GM23338 (cell line): ENCODE results near the gene RPS6KC1. TPM values are rescaled to one million over a fixed set of nuclear protein-coding genes. Genes with fewer than 3 reads are reported as not detected.

Experiments
- ATAC-seq: fragments of 200-7000 bp; cut with Tn5 transposase; 3 replicates; pipeline ENCODE4 v1.9.1; 2020
- DNase-seq: peaks from one replicate; pipeline ENCODE4 v3.0.0-alpha.2; 2015; ENCODE audit warnings: low spot score
- H2AFZ ChIP-seq: fragments of 200-600 bp; sonication (generic); 2 replicates; pipeline ENCODE4 v1.8.0; 2016; ENCODE audit warnings: antibody characterized with exemption, mild to moderate bottlenecking, moderate library complexity
- H3F3A ChIP-seq: fragments of 200-600 bp; sonication (generic); replicated peaks from 2 replicates; pipeline ENCODE4 v1.8.0; 2017; ENCODE audit warnings: antibody characterized with exemption, mixed run types, low read depth
- H3K27ac ChIP-seq: fragments of 200-600 bp; sonication (generic); 2 replicates; pipeline ENCODE4 v1.6.1; 2016; ENCODE audit warnings: low read depth
- H3K27me3 ChIP-seq: fragments of 200-600 bp; sonication (generic); 2 replicates; pipeline ENCODE4 v1.8.0; 2016; ENCODE audit warnings: mild to moderate bottlenecking, mixed run types, moderate library complexity; ENCODE audit not compliant: insufficient read depth
- H3K36me3 ChIP-seq: fragments of 200-600 bp; sonication (generic); 2 replicates; pipeline ENCODE4 v1.8.0; 2016; ENCODE audit warnings: mild to moderate bottlenecking; ENCODE audit not compliant: insufficient read depth
- H3K4me1 ChIP-seq: fragments of 200-600 bp; sonication (generic); 2 replicates; pipeline ENCODE4 v1.8.0; 2016; ENCODE audit warnings: mild to moderate bottlenecking, moderate library complexity; ENCODE audit not compliant: insufficient read depth
- H3K4me2 ChIP-seq: fragments of 200-600 bp; sonication (generic); 2 replicates; pipeline ENCODE4 v1.7.1; 2017; ENCODE audit warnings: mixed run types
- H3K4me3 ChIP-seq: fragments of 200-600 bp; sonication (generic); 2 replicates; pipeline ENCODE4 v1.6.1; 2016; ENCODE audit warnings: mixed run types
- H3K79me2 ChIP-seq: fragments of 200-600 bp; sonication (generic); replicated peaks from 2 replicates; pipeline ENCODE4 v1.8.0; 2017; ENCODE audit warnings: mild to moderate bottlenecking; ENCODE audit not compliant: insufficient read depth
- H3K9me2 ChIP-seq: fragments of 200-600 bp; sonication (generic); 2 replicates; pipeline ENCODE4 v1.8.0; 2017; ENCODE audit not compliant: insufficient read depth
- H4K20me1 ChIP-seq: fragments of 200-600 bp; sonication (generic); replicated peaks from 2 replicates; pipeline ENCODE4 v1.8.0; 2017; ENCODE audit warnings: mild to moderate bottlenecking; ENCODE audit not compliant: insufficient read depth
- H3K27ac Mint-ChIP-seq: 2 replicates; pipeline ENCODE4 v1.8.0; 2020; ENCODE audit warnings: inconsistent platforms, mild to moderate bottlenecking, moderate library complexity, mixed read lengths
- H3K27me3 Mint-ChIP-seq: 3 replicates; pipeline ENCODE4 v1.8.0; 2022; ENCODE audit warnings: low read depth, mild to moderate bottlenecking, moderate library complexity, mixed read lengths, inconsistent platforms; ENCODE audit not compliant: insufficient read depth, poor library complexity
- H3K36me3 Mint-ChIP-seq: 3 replicates; pipeline ENCODE4 v1.8.0; 2021; ENCODE audit warnings: low read depth, mild to moderate bottlenecking, inconsistent platforms, moderate library complexity, mixed read lengths
- H3K4me1 Mint-ChIP-seq: 3 replicates; pipeline ENCODE4 v1.8.0; 2020; ENCODE audit warnings: mild to moderate bottlenecking, inconsistent platforms, mixed read lengths
- H3K4me3 Mint-ChIP-seq: 3 replicates; pipeline ENCODE4 v1.8.0; 2021; ENCODE audit warnings: moderate library complexity, mild to moderate bottlenecking, inconsistent platforms, mixed read lengths
- H3K9me3 Mint-ChIP-seq: 3 replicates; pipeline ENCODE4 v1.8.0; 2020; ENCODE audit warnings: moderate library complexity, mild to moderate bottlenecking, inconsistent platforms, mixed read lengths
- CTCF ChIP-seq, 2 experiments: fragments of 200-600 bp in 1 of 2; sonication (generic) in 1 of 2; conservative IDR thresholded peaks; 2 replicates each; pipeline versions ENCODE4 v1.5.1 to v1.6.1; 2016 to 2017; ENCODE audit warnings: antibody characterized with exemption in 2 of 2, low read depth in 2 of 2, mild to moderate bottlenecking in 2 of 2, moderate library complexity in 1 of 2
- ETS1 ChIP-seq: IDR thresholded peaks from 2 replicates; pipeline ENCODE4 v1.6.1; 2016; ENCODE audit warnings: antibody characterized with exemption
- EZH2 ChIP-seq: fragments of 200-600 bp; sonication (generic); IDR thresholded peaks from one replicate; pipeline ENCODE4 v1.8.0; 2017; ENCODE audit warnings: antibody characterized with exemption, mild to moderate bottlenecking, low read depth; ENCODE audit not compliant: unreplicated experiment
- EZH2phosphoT487 ChIP-seq: fragments of 200-600 bp; sonication (generic); IDR thresholded peaks from one replicate; pipeline ENCODE4 v1.8.1; 2018; ENCODE audit warnings: antibody characterized with exemption; ENCODE audit not compliant: unreplicated experiment
- REST ChIP-seq: IDR thresholded peaks from one replicate; pipeline ENCODE4 v1.6.1; 2018; ENCODE audit warnings: antibody characterized with exemption; ENCODE audit not compliant: unreplicated experiment
- STAT1 ChIP-seq: IDR thresholded peaks from one replicate; pipeline ENCODE4 v1.6.1; 2016; ENCODE audit warnings: antibody characterized with exemption; ENCODE audit not compliant: unreplicated experiment
- ZNF114 ChIP-seq: fragments of 250-450 bp; sonication (Bioruptor Pico); IDR thresholded peaks from 2 replicates; pipeline ENCODE4 v1.5.0; 2020; ENCODE audit warnings: mild to moderate bottlenecking, moderate library complexity
- ZNF331 ChIP-seq: fragments of 250-450 bp; sonication (Bioruptor Pico); IDR thresholded peaks from 2 replicates; pipeline ENCODE4 v1.5.0; 2020; ENCODE audit warnings: low read depth, mild to moderate bottlenecking, moderate library complexity
- ZNF462 ChIP-seq: fragments of 250-450 bp; sonication (Bioruptor Pico); IDR thresholded peaks from 2 replicates; pipeline ENCODE4 v1.5.0; 2020; ENCODE audit warnings: mild to moderate bottlenecking, moderate library complexity
- polyA plus RNA-seq: library from polyadenylated mRNA; unstranded; fragments of >200 nt; fragmentation: Nextera tagmentation; extraction: Ambion mirVana; gene quantifications from 2 replicates; pipeline ENCODE4 v1.2.1, GENCODE V29; 2016
- total RNA-seq: library from RNA; depleted of rRNA; stranded (reverse); fragments of >200 nt; shearing (Covaris generic); gene quantifications from 2 replicates; pipeline ENCODE4 v1.2.3, GENCODE V29; 2014

The RPS6KC1 gene
- total and polyA plus RNA-seq, 2 experiments from 2014 or later = 7.9 to 24.9 TPM

- TF ChIP-seq ZNF462 = no peak
- no peak for TF ChIP-seq ZNF331 (CRISPR knock-in tag)
- TF ChIP-seq ZNF114 = no peak
- no peak for TF ChIP-seq EZH2
- no peak for TF ChIP-seq REST
These were observed 113.5 kb downstream of the RPS6KC1 start (continued) for GRCh38 chr1:213164561-213164960.

GRCh38 chr1:213166852-213167251 lies 115.8 kb downstream of the RPS6KC1 start:
- Histone ChIP-seq H3K4me1 (no peaks in the 10 kb centered on the region), H4K20me1 (no peaks in the 10 kb centered on the region), H2AFZ (no peak overlapping the region), H3K4me3 (no peak overlapping the region), H3K79me2 (no peaks in the 10 kb centered on the region), H3K27ac (no peak overlapping the region), H3K4me2 (no peak overlapping the region), H3K36me3 (no peaks in the 10 kb centered on the region), H3K27me3 (no peaks in the 10 kb centered on the region), H3F3A (no peaks in the 10 kb centered on the region), H3K9me2 (no peaks in the 10 kb centered on the region)
- no peaks in the 10 kb centered on the region for H3K4me1 Mint-ChIP-seq
- DNase-seq = no peak
- H3K9me3 Mint-ChIP-seq = no peaks in the 10 kb centered on the region
- H3K4me3 Mint-ChIP-seq = no peak overlapping the region
- peaks cover 2% of the 10 kb centered on the region for H3K27me3 Mint-ChIP-seq
- no peaks in the 10 kb centered on the region for H3K36me3 Mint-ChIP-seq
- no peak overlapping the region for H3K27ac Mint-ChIP-seq
- ATAC-seq = no peak
- no peak for TF ChIP-seq ETS1
- no peak for TF ChIP-seq STAT1
- TF ChIP-seq ZNF114 = no peak
- no peak for TF ChIP-seq REST
- no peak for TF ChIP-seq EZH2phosphoT487
- no peak for TF ChIP-seq CTCF (conservative IDR thresholded peaks at IDR 0.05; ENCODE audit: low read depth in 2 of 2)
